ENCODE results near the gene ZFAND6. TPM values are rescaled to one million over a fixed set of nuclear protein-coding genes. Genes with fewer than 3 reads are reported as not detected.
"Not testable (repeated sequence)": the region's sequence is repeated elsewhere in the genome, so short reads cannot be mapped to it uniquely, and the experiment has no call there.

ZFAND6 gene
- total RNA-seq, 4 donors from 2014 or later, result 85.1 to 151 (median 120) TPM

GRCh38 chr15:80153900-80154299 is 94.4 kb downstream of the ZFAND6 start:
- DNase-seq (ENCODE audit: low spot score), result no peak
- ATAC-seq (ENCODE audit: low FRiP score), result no peak
- no peak for TF ChIP-seq CTCF (IDR thresholded peaks at IDR 0.05)

GRCh38 chr15:80154336-80154735 is 94.9 kb downstream of the ZFAND6 start:
- DNase-seq (ENCODE audit: low spot score), result no peak
- no peak for TF ChIP-seq CTCF (IDR thresholded peaks at IDR 0.05)
- ATAC-seq (ENCODE audit: low FRiP score), result no peak

GRCh38 chr15:80155001-80155377 is 95.5 kb downstream of the ZFAND6 start:
- no peak for TF ChIP-seq CTCF (IDR thresholded peaks at IDR 0.05)
- ATAC-seq (ENCODE audit: low FRiP score), result no peak
- no peak for DNase-seq (ENCODE audit: low spot score)

- peak; percentile 69 for DNase-seq (ENCODE audit: low spot score)
- ATAC-seq (ENCODE audit: low FRiP score), result not testable (repeated sequence)
Measured at GRCh38 chr15:80155378-80156175, 96.1 kb downstream of the ZFAND6 start.

- TF ChIP-seq CTCF (IDR thresholded peaks at IDR 0.05), result no peak
- ATAC-seq (ENCODE audit: low FRiP score), result no peak
- no peak for DNase-seq (ENCODE audit: low spot score)
Measured at GRCh38 chr15:80156176-80156720, 96.8 kb downstream of the ZFAND6 start.

GRCh38 chr15:80157215-80157614 is 97.7 kb downstream of the ZFAND6 start:
- TF ChIP-seq CTCF (IDR thresholded peaks at IDR 0.05), result no peak
- ATAC-seq (ENCODE audit: low FRiP score), result no peak
- DNase-seq (ENCODE audit: low spot score), result no peak

- no peak for ATAC-seq (ENCODE audit: low FRiP score)
Measured at GRCh38 chr15:80159301-80159700, 99.8 kb downstream of the ZFAND6 start.

More at GRCh38 chr15:80159301-80159700, 99.8 kb downstream of the ZFAND6 start:
- TF ChIP-seq CTCF (IDR thresholded peaks at IDR 0.05), result no peak
- DNase-seq (ENCODE audit: low spot score), result no peak
